Lung (tissue), 12 donors: ENCODE data around the gene PLA2G4F. TPM values are rescaled to one million over a fixed set of nuclear protein-coding genes. Genes with fewer than 3 reads are reported as not detected.

Experiments
- ATAC-seq: fragments of 200-7000 bp; cut with Tn5 transposase; one replicate; pipeline ENCODE4 v1.9.1; 2020; ENCODE audit warnings: moderate number of reproducible peaks; ENCODE audit not compliant: insufficient read depth, low FRiP score
- DNase-seq, 3 donors: peaks; one replicate each; pipeline ENCODE4 v3.0.0-alpha.2; 2013 to 2017
- H3K27ac ChIP-seq, 2 donors: one replicate each; pipeline ENCODE4 v1.5.1; 2013; ENCODE audit warnings: mild to moderate bottlenecking in 2 of 2, moderate library complexity in 2 of 2, control low read depth in 1 of 2, inconsistent platforms in 1 of 2, low read depth in 1 of 2, low read length in 1 of 2
- H3K27me3 ChIP-seq, 3 donors: one replicate each; pipeline ENCODE4 v1.5.1; 2013; ENCODE audit warnings: low read length in 2 of 3; ENCODE audit not compliant: control insufficient read depth in 3 of 3, insufficient read depth in 3 of 3
- H3K36me3 ChIP-seq, 4 donors: one replicate each; pipeline ENCODE4 v1.5.1; 2013; ENCODE audit warnings: low read length in 4 of 4, mild to moderate bottlenecking in 1 of 4, moderate library complexity in 1 of 4; ENCODE audit not compliant: control insufficient read depth in 4 of 4, insufficient read depth in 4 of 4
- H3K4me1 ChIP-seq, 5 donors: one replicate each; pipeline ENCODE4 v1.5.1; 2013; ENCODE audit warnings: low read length in 5 of 5, mild to moderate bottlenecking in 2 of 5, moderate library complexity in 1 of 5; ENCODE audit not compliant: control insufficient read depth in 5 of 5, insufficient read depth in 5 of 5
- H3K4me3 ChIP-seq: one replicate; pipeline ENCODE4 v1.5.1; 2013; ENCODE audit warnings: mild to moderate bottlenecking, control low read depth, moderate library complexity
- H3K9ac ChIP-seq, 2 donors: one replicate each; pipeline ENCODE4 v1.5.1; 2013; ENCODE audit warnings: low read length in 2 of 2, control low read depth in 1 of 2; ENCODE audit not compliant: insufficient read depth in 1 of 2
- H3K9me3 ChIP-seq, 4 donors: one replicate each; pipeline ENCODE4 v1.5.1; 2013; ENCODE audit warnings: low read length in 3 of 4, mild to moderate bottlenecking in 1 of 4, moderate library complexity in 1 of 4; ENCODE audit not compliant: control insufficient read depth in 4 of 4, insufficient read depth in 3 of 4
- CTCF ChIP-seq: IDR thresholded peaks from 2 replicates; pipeline ENCODE4 v1.5.1; 2012; ENCODE audit warnings: mild to moderate bottlenecking; ENCODE audit errors: control extremely low read depth, extremely low read depth
- WGBS, 2 donors: extraction: QIAGEN DNeasy Blood & Tissue Kit; methylation state at CpG; one replicate each; pipeline ENCODE4 v1.1.7; 2013; 5-methylcytosine and 5-hydroxymethylcytosine counted together
- polyA plus RNA-seq, 2 donors: library from polyadenylated mRNA; stranded (reverse); fragments of 200-250 nt; gene quantifications; one replicate each; pipeline ENCODE4 v1.2.1, GENCODE V29; 2013
- total RNA-seq, 2 donors: library from RNA; depleted of rRNA in 1 of 2; stranded (reverse); fragments of >200 nt in 1 of 2; gene quantifications; one replicate each; pipeline ENCODE4 v1.2.1, GENCODE V29; 2014 to 2021
- donor health status: control.
- donor health status: control.
- donor health status: Bipolar disorder and iron deficiency.
- donor health status: healthy.
- donor health status: DM: yes; HTN: yes; CAD: no.

The PLA2G4F gene
- total and polyA plus RNA-seq, 4 donors = 10.9 to 116 (median 41.8) TPM

DNA sequence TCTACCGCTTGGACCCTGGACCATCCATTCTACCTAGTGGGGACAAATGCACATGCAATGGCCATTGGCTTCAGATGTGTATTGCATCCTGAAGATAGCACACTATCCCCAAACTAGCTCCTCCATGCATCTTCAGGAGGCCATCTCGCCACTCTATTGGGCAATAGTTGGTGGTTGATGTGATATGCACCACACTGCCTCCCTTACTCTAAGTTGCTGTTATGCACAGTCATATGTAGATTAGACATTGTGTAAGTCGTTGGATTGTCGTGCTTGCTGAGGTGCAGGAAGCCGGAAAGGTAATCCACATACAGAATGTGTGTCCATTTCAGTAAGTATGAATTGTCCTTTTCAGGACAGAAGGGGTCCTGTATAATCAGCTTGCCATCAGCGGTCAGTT is 35.4 kb downstream of the PLA2G4F start:
- ATAC-seq (no peak), DNase-seq (no peak)
- H3K4me1 ChIP-seq = peaks cover 0 to 4% (median 0%) of the 10 kb centered on the region in 5 donors
- TF ChIP-seq CTCF = no peak
- WGBS, 2 donors = 58 to 73% methylated on average over 6 of the region's 6 CpGs
- H3K27me3 ChIP-seq = no peaks in the 10 kb centered on the region
- H3K4me3 ChIP-seq = no peak overlapping the region
- H3K36me3 ChIP-seq = no peaks in the 10 kb centered on the region
- H3K9me3 ChIP-seq = no peaks in the 10 kb centered on the region
- H3K27ac ChIP-seq = no peak overlapping the region
- no peak overlapping the region for H3K9ac ChIP-seq

DNA sequence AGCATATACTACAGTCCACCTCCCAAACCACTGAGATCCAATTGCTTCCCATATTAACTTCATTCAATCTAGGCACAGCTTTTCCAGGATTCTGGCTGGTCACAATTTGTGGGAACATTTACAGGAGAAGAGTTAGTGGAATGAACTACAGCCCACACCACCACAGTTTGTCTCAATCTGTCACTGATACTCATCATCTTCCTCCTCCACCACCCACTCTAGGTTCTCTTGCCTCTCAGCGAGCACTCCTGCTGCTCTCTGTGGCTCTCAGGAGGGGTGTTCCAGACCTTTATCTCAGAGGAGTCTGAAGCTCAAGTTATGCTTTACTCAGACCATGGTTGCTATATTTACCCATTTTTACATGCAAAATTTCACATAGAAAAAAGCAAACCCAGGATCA is 36.2 kb downstream of the PLA2G4F start:
- no peak for ATAC-seq
- TF ChIP-seq CTCF = no peak
- peaks cover 0 to 4% (median 0%) of the 10 kb centered on the region in 5 donors for H3K4me1 ChIP-seq
- H3K27me3 ChIP-seq = no peaks in the 10 kb centered on the region
- DNase-seq = no peak
- 80 to 84% methylated on average over 1 of the region's 1 CpG for WGBS, 2 donors
- no peak overlapping the region for H3K4me3 ChIP-seq
- H3K9ac ChIP-seq = no peak overlapping the region
- H3K9me3 ChIP-seq = no peaks in the 10 kb centered on the region
- H3K36me3 ChIP-seq = no peaks in the 10 kb centered on the region
- no peak overlapping the region for H3K27ac ChIP-seq

GRCh38 chr15:42119446-42119760 is 37.0 kb downstream of the PLA2G4F start:
- peaks cover 0 to 4% (median 0%) of the 10 kb centered on the region in 5 donors for H3K4me1 ChIP-seq
- peak overlapping the region in 1 of 2 donors; percentile 15 for H3K27ac ChIP-seq
- no peak overlapping the region for H3K9ac ChIP-seq
- WGBS, 2 donors = 71 to 72% methylated on average over 5 of the region's 5 CpGs
- no peak for TF ChIP-seq CTCF
- ATAC-seq (no peak), DNase-seq (no peak)
- no peaks in the 10 kb centered on the region for H3K36me3 ChIP-seq
- H3K4me3 ChIP-seq = no peak overlapping the region
- no peaks in the 10 kb centered on the region for H3K27me3 ChIP-seq
- H3K9me3 ChIP-seq = no peaks in the 10 kb centered on the region
